Activated CD8-positive, alpha-beta memory T cell treated with anti-CD3 and anti-CD28 coated beads for 36 hours (primary cell): ENCODE measurements around the gene FGFRL1. TPM values are rescaled to one million over a fixed set of nuclear protein-coding genes. Genes with fewer than 3 reads are reported as not detected.

Experiments used
- CTCF ChIA-PET: fragments of 350-600 bp; sonication (Branson Sonifier 250); formaldehyde crosslinking; loops from one replicate; lab custom pipeline; 2021; ENCODE audit warnings: antibody characterized with exemption; lab: Charles Lee
- POLR2A ChIA-PET: fragments of 350-600 bp; sonication (Branson Sonifier 250); formaldehyde crosslinking; loops from one replicate; lab custom pipeline; 2021; ENCODE audit warnings: antibody characterized with exemption; lab: Charles Lee
- total RNA-seq, 2 experiments: library from RNA; stranded (reverse); gene quantifications; one replicate each; pipeline ENCODE4 v1.2.3, GENCODE V29; 2021

FGFRL1 gene
- total RNA-seq, 2 experiments from 2014 or later: 17.7 to 18.7 TPM

- ChIA-PET POLR2A (no interaction called here), CTCF (no interaction called here)
These were observed 64.6 kb downstream of the FGFRL1 start for GRCh38 chr4:1075809-1076699.

Other genes with a start within 250 kb of the FGFRL1 start
- under 1 TPM in 1 of 2 experiments, not detected in 1; 0.15 TPM for gene CPLX1, start 185.5 kb upstream of the FGFRL1 start, total RNA-seq
- gene GAK, start 79.3 kb upstream of the FGFRL1 start, total RNA-seq: 100 to 1,000 TPM; 101 to 105 TPM
- gene TMEM175, start 79.2 kb upstream of the FGFRL1 start, total RNA-seq: 10 to 100 TPM; 16.9 to 17.3 TPM
- 10 to 100 TPM; 15.0 to 15.3 TPM for gene DGKQ, start 38.1 kb upstream of the FGFRL1 start, total RNA-seq
- gene IDUA, start 24.6 kb upstream of the FGFRL1 start, total RNA-seq: 10 to 100 TPM; 11.5 to 13.4 TPM
- not detected for gene SLC26A1, start 18.2 kb upstream of the FGFRL1 start, total RNA-seq
- 1 to 10 TPM; 1.1 to 1.6 TPM for gene RNF212, start 101.9 kb downstream of the FGFRL1 start, total RNA-seq
- gene SPON2, start 161.0 kb downstream of the FGFRL1 start, total RNA-seq: 1 to 10 TPM; 3.2 to 4.2 TPM
- gene CTBP1, start 237.5 kb downstream of the FGFRL1 start, total RNA-seq: 100 to 1,000 TPM; 129 to 133 TPM